Smooth muscle cell (in vitro differentiated cells): Measurements from ENCODE around the gene FAHD2B. TPM values are rescaled to one million over a fixed set of nuclear protein-coding genes. Genes with fewer than 3 reads are reported as not detected.
"Not testable (repeated sequence)": the region's sequence is repeated elsewhere in the genome, so short reads cannot be mapped to it uniquely, and the experiment has no call there.

Experiments
- DNase-seq: peaks from one replicate; lab custom pipeline; 2025; ENCODE audit not compliant: unreplicated experiment; lab: John Stamatoyannopoulos, UW
- H2AFZ ChIP-seq: fragments of 200-600 bp; sonication (generic); 2 replicates; pipeline ENCODE4 v1.6.0; 2016; ENCODE audit warnings: antibody characterized with exemption, low read depth, mild to moderate bottlenecking
- H3F3A ChIP-seq: fragments of 200-600 bp; sonication (generic); 2 replicates; pipeline ENCODE4 v1.6.0; 2017; ENCODE audit warnings: antibody characterized with exemption, low read depth
- H3K27ac ChIP-seq: fragments of 200-600 bp; sonication (generic); 2 replicates; pipeline ENCODE4 v1.5.1; 2016; ENCODE audit warnings: low read depth, mild to moderate bottlenecking
- H3K27me3 ChIP-seq: fragments of 200-600 bp; sonication (generic); 2 replicates; pipeline ENCODE4 v1.6.1; 2016; ENCODE audit warnings: low read depth, mild to moderate bottlenecking
- H3K36me3 ChIP-seq: fragments of 200-600 bp; sonication (generic); 2 replicates; pipeline ENCODE4 v1.5.1; 2016; ENCODE audit warnings: low read depth
- H3K4me1 ChIP-seq: fragments of 200-600 bp; sonication (generic); 2 replicates; pipeline ENCODE4 v1.5.1; 2016; ENCODE audit warnings: low read depth
- H3K4me2 ChIP-seq: fragments of 200-600 bp; sonication (generic); 2 replicates; pipeline ENCODE4 v1.6.0; 2016; ENCODE audit warnings: mild to moderate bottlenecking
- H3K4me3 ChIP-seq: fragments of 200-600 bp; sonication (generic); 2 replicates; pipeline ENCODE4 v1.5.1; 2016; ENCODE audit warnings: mild to moderate bottlenecking
- H3K79me2 ChIP-seq: fragments of 200-600 bp; sonication (generic); 2 replicates; pipeline ENCODE4 v1.6.0; 2016; ENCODE audit warnings: low read depth, mild to moderate bottlenecking
- H3K9ac ChIP-seq: fragments of 200-600 bp; sonication (generic); 2 replicates; pipeline ENCODE4 v1.6.0; 2016; ENCODE audit warnings: low read depth
- H3K9me3 ChIP-seq: fragments of 200-600 bp; sonication (generic); replicated peaks from 2 replicates; pipeline ENCODE4 v1.5.1; 2016; ENCODE audit warnings: low read depth
- H4K20me1 ChIP-seq: fragments of 200-600 bp; sonication (generic); 2 replicates; pipeline ENCODE4 v1.6.0; 2016; ENCODE audit warnings: low read depth
- WGBS: methylation state at CpG from one replicate; pipeline ENCODE4 v1.1.7; 2016; ENCODE audit warnings: low lambda C conversion rate; 5-methylcytosine and 5-hydroxymethylcytosine counted together
- polyA plus RNA-seq: library from polyadenylated mRNA; unstranded; fragments of >200 nt; fragmentation: Nextera tagmentation; extraction: Ambion mirVana; gene quantifications from 2 replicates; pipeline ENCODE4 v1.2.1, GENCODE V29; 2016
- small RNA-seq: library from RNA; depleted of rRNA; stranded (forward); fragments of <200 nt; gene quantifications from one replicate; pipeline ENCODE3, GENCODE V24; 2014
- total RNA-seq: library from RNA; depleted of rRNA; stranded (reverse); fragments of >200 nt; gene quantifications from 2 replicates; pipeline ENCODE4 v1.2.3, GENCODE V29; 2014

The FAHD2B gene
- total and polyA plus RNA-seq, 2 experiments from 2014 or later: 16.0 to 31.2 TPM

GRCh38 chr2:97048448-97048847, 46.2 kb downstream of the FAHD2B start:
- H4K20me1 ChIP-seq, H3K36me3 ChIP-seq: not testable (repeated sequence)
- 75% methylated on average over 6 of the region's 7 CpGs for WGBS

GRCh38 chr2:97046676-97047075, 48.0 kb downstream of the FAHD2B start:
- H3K9ac ChIP-seq, H3K4me3 ChIP-seq, DNase-seq, H3K36me3 ChIP-seq, H3K9me3 ChIP-seq, H4K20me1 ChIP-seq, H3K4me2 ChIP-seq, H3K4me1 ChIP-seq, H3K27ac ChIP-seq, H3K79me2 ChIP-seq, H3K27me3 ChIP-seq, H3F3A ChIP-seq, H2AFZ ChIP-seq: not testable (repeated sequence)
- WGBS: 90% methylated on average over 2 of the region's 3 CpGs

More at GRCh38 chr2:97048448-97048847, 46.2 kb downstream of the FAHD2B start:
- not testable (repeated sequence) for H3F3A ChIP-seq, H2AFZ ChIP-seq, H3K9me3 ChIP-seq, H3K27me3 ChIP-seq, H3K4me2 ChIP-seq, H3K27ac ChIP-seq, H3K79me2 ChIP-seq, H3K4me3 ChIP-seq, DNase-seq, H3K4me1 ChIP-seq, H3K9ac ChIP-seq

- H2AFZ ChIP-seq, H3K4me1 ChIP-seq, H3K27me3 ChIP-seq, H3K79me2 ChIP-seq, H3K36me3 ChIP-seq, H3K4me2 ChIP-seq, H3K4me3 ChIP-seq, H3F3A ChIP-seq, H3K9me3 ChIP-seq, H4K20me1 ChIP-seq, H3K27ac ChIP-seq, DNase-seq, H3K9ac ChIP-seq: not testable (repeated sequence)
- 69% methylated on average over 3 of the region's 3 CpGs for WGBS
These were observed 48.7 kb downstream of the FAHD2B start for GRCh38 chr2:97045895-97046499.

Small RNA genes within 50 kb of the gene (small RNA-seq; reads per million reads assigned to genes)
- gene AC018892.1 (not detected), gene IGKV1OR2-3 (not detected), gene IGKV2OR2-2 (not detected), gene RN7SL313P (not detected)

Other genes with a start within 250 kb of the FAHD2B start
- gene ANKRD39, start 236.9 kb downstream of the FAHD2B start, total RNA-seq: 7.9 and 9.6 TPM in 2 replicates
- gene ANKRD39, start 236.9 kb downstream of the FAHD2B start, polyA plus RNA-seq: 16.5 and 19.1 TPM in 2 replicates
- gene SEMA4C, start 224.8 kb downstream of the FAHD2B start, total RNA-seq: 41.0 and 42.0 TPM in 2 replicates
- gene SEMA4C, start 224.8 kb downstream of the FAHD2B start, polyA plus RNA-seq: 39.3 and 40.7 TPM in 2 replicates
- 7.9 TPM in 1 of 2 replicates, not detected in the other for gene FAM178B, start 108.3 kb downstream of the FAHD2B start, total RNA-seq
- 3.5 and 6.2 TPM in 2 replicates for gene FAM178B, start 108.3 kb downstream of the FAHD2B start, polyA plus RNA-seq
- gene ANKRD36, start 18.3 kb upstream of the FAHD2B start, total RNA-seq: 14.7 and 35.9 TPM in 2 replicates
- 4.3 and 10.2 TPM in 2 replicates for gene ANKRD36, start 18.3 kb upstream of the FAHD2B start, polyA plus RNA-seq